ENCODE measurements around the gene SRGAP1.

SRGAP1 gene

DNA sequence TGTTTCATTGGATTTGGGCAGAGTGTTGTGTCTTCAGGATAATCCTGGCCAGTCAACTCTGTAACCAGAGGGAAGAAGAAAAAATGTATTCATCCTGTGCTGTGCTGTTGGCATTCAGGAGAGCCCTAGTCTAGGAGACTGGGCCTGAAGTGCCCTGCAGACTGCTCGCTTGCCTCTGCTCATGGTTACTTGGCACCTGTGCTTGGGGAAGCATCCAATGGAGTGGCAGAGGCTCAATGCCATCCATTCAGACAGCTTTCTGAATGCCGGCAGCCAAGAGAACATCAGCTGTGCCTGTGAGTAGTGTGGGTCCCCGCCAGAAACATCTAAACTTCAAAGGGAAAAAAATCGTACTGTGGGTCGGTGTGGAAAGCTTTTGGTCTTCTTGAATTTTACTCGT is 124.2 kb downstream of the SRGAP1 start:
- no peak for DNase-seq (ENCODE audit: low read depth in 1 of 2, low spot score in 1 of 2)
- Histone ChIP-seq H3K27me3 (ENCODE audit: insufficient read depth, poor library complexity, severe bottlenecking) (no peaks in the 10 kb centered on the region), H3K4me3 (replicated peaks; ENCODE audit: insufficient read depth, low read length) (no peak overlapping the region), H3K27ac (replicated peaks) (no peak overlapping the region)
- TF ChIP-seq POLR2AphosphoS5 (IDR thresholded peaks at IDR 0.05; ENCODE audit: low read depth) (no peak), SPI1 (IDR thresholded peaks at IDR 0.05; ENCODE audit: borderline replicate concordance, low read depth) (no peak), GABPA (IDR thresholded peaks at IDR 0.05; ENCODE audit: low read depth) (no peak)
- TF ChIP-seq, protein P1, sequence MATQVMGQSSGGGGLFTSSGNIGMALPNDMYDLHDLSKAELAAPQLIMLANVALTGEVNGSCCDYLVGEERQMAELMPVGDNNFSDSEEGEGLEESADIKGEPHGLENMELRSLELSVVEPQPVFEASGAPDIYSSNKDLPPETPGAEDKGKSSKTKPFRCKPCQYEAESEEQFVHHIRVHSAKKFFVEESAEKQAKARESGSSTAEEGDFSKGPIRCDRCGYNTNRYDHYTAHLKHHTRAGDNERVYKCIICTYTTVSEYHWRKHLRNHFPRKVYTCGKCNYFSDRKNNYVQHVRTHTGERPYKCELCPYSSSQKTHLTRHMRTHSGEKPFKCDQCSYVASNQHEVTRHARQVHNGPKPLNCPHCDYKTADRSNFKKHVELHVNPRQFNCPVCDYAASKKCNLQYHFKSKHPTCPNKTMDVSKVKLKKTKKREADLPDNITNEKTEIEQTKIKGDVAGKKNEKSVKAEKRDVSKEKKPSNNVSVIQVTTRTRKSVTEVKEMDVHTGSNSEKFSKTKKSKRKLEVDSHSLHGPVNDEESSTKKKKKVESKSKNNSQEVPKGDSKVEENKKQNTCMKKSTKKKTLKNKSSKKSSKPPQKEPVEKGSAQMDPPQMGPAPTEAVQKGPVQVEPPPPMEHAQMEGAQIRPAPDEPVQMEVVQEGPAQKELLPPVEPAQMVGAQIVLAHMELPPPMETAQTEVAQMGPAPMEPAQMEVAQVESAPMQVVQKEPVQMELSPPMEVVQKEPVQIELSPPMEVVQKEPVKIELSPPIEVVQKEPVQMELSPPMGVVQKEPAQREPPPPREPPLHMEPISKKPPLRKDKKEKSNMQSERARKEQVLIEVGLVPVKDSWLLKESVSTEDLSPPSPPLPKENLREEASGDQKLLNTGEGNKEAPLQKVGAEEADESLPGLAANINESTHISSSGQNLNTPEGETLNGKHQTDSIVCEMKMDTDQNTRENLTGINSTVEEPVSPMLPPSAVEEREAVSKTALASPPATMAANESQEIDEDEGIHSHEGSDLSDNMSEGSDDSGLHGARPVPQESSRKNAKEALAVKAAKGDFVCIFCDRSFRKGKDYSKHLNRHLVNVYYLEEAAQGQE (IDR thresholded peaks at IDR 0.05; ENCODE audit: insufficient replicate concordance, low read depth): no peak
- TF ChIP-seq, protein P2, sequence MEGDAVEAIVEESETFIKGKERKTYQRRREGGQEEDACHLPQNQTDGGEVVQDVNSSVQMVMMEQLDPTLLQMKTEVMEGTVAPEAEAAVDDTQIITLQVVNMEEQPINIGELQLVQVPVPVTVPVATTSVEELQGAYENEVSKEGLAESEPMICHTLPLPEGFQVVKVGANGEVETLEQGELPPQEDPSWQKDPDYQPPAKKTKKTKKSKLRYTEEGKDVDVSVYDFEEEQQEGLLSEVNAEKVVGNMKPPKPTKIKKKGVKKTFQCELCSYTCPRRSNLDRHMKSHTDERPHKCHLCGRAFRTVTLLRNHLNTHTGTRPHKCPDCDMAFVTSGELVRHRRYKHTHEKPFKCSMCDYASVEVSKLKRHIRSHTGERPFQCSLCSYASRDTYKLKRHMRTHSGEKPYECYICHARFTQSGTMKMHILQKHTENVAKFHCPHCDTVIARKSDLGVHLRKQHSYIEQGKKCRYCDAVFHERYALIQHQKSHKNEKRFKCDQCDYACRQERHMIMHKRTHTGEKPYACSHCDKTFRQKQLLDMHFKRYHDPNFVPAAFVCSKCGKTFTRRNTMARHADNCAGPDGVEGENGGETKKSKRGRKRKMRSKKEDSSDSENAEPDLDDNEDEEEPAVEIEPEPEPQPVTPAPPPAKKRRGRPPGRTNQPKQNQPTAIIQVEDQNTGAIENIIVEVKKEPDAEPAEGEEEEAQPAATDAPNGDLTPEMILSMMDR (IDR thresholded peaks at IDR 0.05; ENCODE audit: insufficient read depth, low read length): no peak

DNA sequence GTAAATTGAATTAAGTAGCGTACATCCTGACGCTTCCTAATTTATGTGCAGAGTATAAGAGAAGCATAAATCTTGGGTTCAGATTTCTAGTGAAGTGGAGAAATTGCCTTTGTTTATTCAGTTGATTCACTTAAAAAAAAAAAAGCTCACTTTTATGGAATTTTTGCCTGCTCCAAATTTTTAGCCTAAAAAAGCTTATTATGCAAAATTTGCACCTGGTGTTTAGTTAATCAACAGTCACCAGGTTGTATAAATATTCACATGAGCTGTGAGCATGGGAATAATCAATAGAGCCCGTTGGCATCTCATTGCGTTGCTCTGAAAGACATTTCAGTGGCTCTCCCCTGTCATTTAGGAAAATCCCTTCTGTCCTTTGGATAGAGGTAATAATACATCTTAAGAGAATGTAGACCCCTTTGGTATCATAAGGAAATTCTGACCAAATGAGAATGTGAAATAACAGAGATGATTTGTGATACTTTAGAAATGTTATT is 132.4 kb downstream of the SRGAP1 start:
- TF ChIP-seq POLR2AphosphoS5 (IDR thresholded peaks at IDR 0.05; ENCODE audit: low read depth): no peak
- no peak for TF ChIP-seq SPI1 (IDR thresholded peaks at IDR 0.05; ENCODE audit: borderline replicate concordance, low read depth)
- TF ChIP-seq GABPA (IDR thresholded peaks at IDR 0.05; ENCODE audit: low read depth): no peak
- TF ChIP-seq, protein P2 (IDR thresholded peaks at IDR 0.05; ENCODE audit: insufficient read depth, low read length): no peak
- TF ChIP-seq, protein P1 (IDR thresholded peaks at IDR 0.05; ENCODE audit: insufficient replicate concordance, low read depth): no peak
- H3K27ac ChIP-seq (replicated peaks): no peak overlapping the region
- no peaks in the 10 kb centered on the region for H3K27me3 ChIP-seq (ENCODE audit: insufficient read depth, poor library complexity, severe bottlenecking)
- H3K4me3 ChIP-seq (replicated peaks; ENCODE audit: insufficient read depth, low read length): no peak overlapping the region
- DNase-seq (ENCODE audit: low read depth in 1 of 2, low spot score in 1 of 2): no peak

DNA sequence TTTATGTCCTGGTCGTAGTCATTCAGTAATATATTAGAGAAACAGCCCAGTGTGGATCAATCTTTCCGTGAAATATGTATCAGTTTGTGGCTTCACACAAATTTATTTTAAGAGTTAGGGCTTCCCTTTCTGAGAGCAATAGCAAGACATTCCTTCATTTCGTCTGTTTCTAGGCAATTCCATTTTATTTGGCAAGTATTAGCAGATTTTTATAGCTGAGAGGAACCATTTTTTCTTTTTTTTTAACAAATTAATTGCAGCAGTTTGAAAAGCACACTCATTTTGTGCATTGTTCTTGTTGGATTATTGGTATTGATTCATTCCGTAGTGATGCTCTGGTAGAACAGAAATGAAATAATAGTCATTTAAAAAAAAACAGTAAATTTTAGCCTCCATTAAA is 132.9 kb downstream of the SRGAP1 start:
- Histone ChIP-seq H3K4me3 (replicated peaks; ENCODE audit: insufficient read depth, low read length) (no peak overlapping the region), H3K27ac (replicated peaks) (no peak overlapping the region), H3K27me3 (ENCODE audit: insufficient read depth, poor library complexity, severe bottlenecking) (no peaks in the 10 kb centered on the region)
- DNase-seq (ENCODE audit: low read depth in 1 of 2, low spot score in 1 of 2): no peak
- no peak for TF ChIP-seq SPI1 (IDR thresholded peaks at IDR 0.05; ENCODE audit: borderline replicate concordance, low read depth)
- TF ChIP-seq, protein P2 (IDR thresholded peaks at IDR 0.05; ENCODE audit: insufficient read depth, low read length): no peak

DNA sequence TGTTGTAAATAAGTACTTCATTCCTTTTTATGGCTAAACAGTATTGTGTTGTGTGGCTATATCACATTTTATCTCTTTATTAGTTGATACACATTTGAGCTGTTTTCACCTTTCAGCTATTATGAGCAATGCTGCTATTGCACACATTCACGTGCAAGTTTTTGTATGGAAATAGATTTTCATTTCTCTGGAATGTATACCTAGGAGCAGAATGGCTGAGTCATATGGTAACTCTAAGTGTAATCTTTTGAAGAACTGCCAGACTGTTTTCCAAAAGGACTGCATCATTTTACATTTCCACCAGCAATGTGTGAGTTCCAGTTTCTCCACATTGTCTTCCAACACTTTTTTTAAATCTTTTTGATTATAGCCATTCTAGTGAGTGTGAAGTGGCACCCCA is 134.0 kb downstream of the SRGAP1 start:
- Histone ChIP-seq H3K27me3 (ENCODE audit: insufficient read depth, poor library complexity, severe bottlenecking) (no peaks in the 10 kb centered on the region), H3K27ac (replicated peaks) (no peak overlapping the region), H3K4me3 (replicated peaks; ENCODE audit: insufficient read depth, low read length) (no peak overlapping the region)
- no peak for DNase-seq (ENCODE audit: low read depth in 1 of 2, low spot score in 1 of 2)
- TF ChIP-seq GABPA (IDR thresholded peaks at IDR 0.05; ENCODE audit: low read depth) (no peak), SPI1 (IDR thresholded peaks at IDR 0.05; ENCODE audit: borderline replicate concordance, low read depth) (no peak)
- TF ChIP-seq, protein P1 (IDR thresholded peaks at IDR 0.05; ENCODE audit: insufficient replicate concordance, low read depth): no peak
- TF ChIP-seq, protein P2 (IDR thresholded peaks at IDR 0.05; ENCODE audit: insufficient read depth, low read length): no peak

Data from HL-60 (cell line).